Trophoblast cell (in vitro differentiated cells and primary cell): ENCODE measurements around the gene BICRAL.
A peak's percentile ranks its signal among the peaks of the same experiment; 100 is the strongest.
"Not testable (repeated sequence)": the region's sequence is repeated elsewhere in the genome, so short reads cannot be mapped to it uniquely, and the experiment has no call there.

ENCODE experiments used
- DNase-seq, 2 donors: peaks; one replicate each; pipeline ENCODE4 v3.0.0-alpha.2; 2016
- H2AFZ ChIP-seq: 2 replicates; pipeline ENCODE4 v1.6.1; 2013; ENCODE audit warnings: low read length, moderate library complexity, mild to moderate bottlenecking; ENCODE audit not compliant: insufficient read depth, poor library complexity
- H2AK5ac ChIP-seq: 2 replicates; pipeline ENCODE4 v1.6.1; 2013; ENCODE audit warnings: mild to moderate bottlenecking, low read length
- H2BK120ac ChIP-seq: 2 replicates; pipeline ENCODE4 v1.6.1; 2013; ENCODE audit warnings: low read length, mild to moderate bottlenecking, moderate library complexity; ENCODE audit not compliant: insufficient read depth, poor library complexity
- H2BK12ac ChIP-seq: 2 replicates; pipeline ENCODE4 v1.6.1; 2013; ENCODE audit warnings: mild to moderate bottlenecking, low read length, moderate library complexity
- H2BK5ac ChIP-seq: 2 replicates; pipeline ENCODE4 v1.6.1; 2013; ENCODE audit warnings: low read length, low read depth, moderate library complexity, mild to moderate bottlenecking; ENCODE audit not compliant: poor library complexity
- H3K14ac ChIP-seq: 2 replicates; pipeline ENCODE4 v1.6.1; 2013; ENCODE audit warnings: mild to moderate bottlenecking, low read length
- H3K18ac ChIP-seq: 2 replicates; pipeline ENCODE4 v1.6.1; 2013; ENCODE audit warnings: mild to moderate bottlenecking, low read length
- H3K23ac ChIP-seq: 2 replicates; pipeline ENCODE4 v1.6.1; 2013; ENCODE audit warnings: low read length
- H3K27ac ChIP-seq: 2 replicates; pipeline ENCODE4 v1.5.1; 2013; ENCODE audit warnings: low read depth, mild to moderate bottlenecking, inconsistent platforms, low read length, moderate library complexity
- H3K27me3 ChIP-seq: 2 replicates; pipeline ENCODE4 v1.6.1; 2013; ENCODE audit warnings: inconsistent platforms, mild to moderate bottlenecking, low read length, moderate library complexity; ENCODE audit not compliant: insufficient read depth
- H3K36me3 ChIP-seq, 2 experiments: 1 replicate in 1 of 2; 2 replicates in 1 of 2; pipeline ENCODE4 v1.6.1; 2013; ENCODE audit warnings: low read length in 2 of 2, mild to moderate bottlenecking in 2 of 2, moderate library complexity in 1 of 2; ENCODE audit not compliant: insufficient read depth in 2 of 2, control insufficient read depth in 1 of 2
- H3K4ac ChIP-seq: 2 replicates; pipeline ENCODE4 v1.6.1; 2013; ENCODE audit warnings: low read depth, mild to moderate bottlenecking, low read length, moderate library complexity
- H3K4me1 ChIP-seq, 2 experiments: 1 replicate in 1 of 2; 2 replicates in 1 of 2; pipeline ENCODE4 v1.6.1; 2013; ENCODE audit warnings: low read length in 2 of 2, mild to moderate bottlenecking in 2 of 2, moderate library complexity in 1 of 2; ENCODE audit not compliant: insufficient read depth in 2 of 2, control insufficient read depth in 1 of 2
- H3K4me2 ChIP-seq: 2 replicates; pipeline ENCODE4 v1.6.1; 2013; ENCODE audit warnings: inconsistent platforms, mild to moderate bottlenecking, low read length, moderate library complexity
- H3K4me3 ChIP-seq: 2 replicates; pipeline ENCODE4 v1.5.1; 2013; ENCODE audit warnings: mild to moderate bottlenecking, low read depth, low read length, inconsistent platforms
- H3K79me1 ChIP-seq: one replicate; pipeline ENCODE4 v1.6.1; 2013; ENCODE audit warnings: low read length
- H3K79me2 ChIP-seq: 2 replicates; pipeline ENCODE4 v1.6.1; 2013; ENCODE audit warnings: low read length, mild to moderate bottlenecking; ENCODE audit not compliant: control insufficient read depth, insufficient read depth, poor library complexity
- H3K9ac ChIP-seq: 2 replicates; pipeline ENCODE4 v1.6.1; 2013; ENCODE audit warnings: mild to moderate bottlenecking, low read length
- H3K9me3 ChIP-seq: 2 replicates; pipeline ENCODE4 v1.6.1; 2013; ENCODE audit warnings: low read depth, mild to moderate bottlenecking, control low read depth, inconsistent platforms, low read length; ENCODE audit not compliant: insufficient read depth
- H4K12ac ChIP-seq: 2 replicates; pipeline ENCODE4 v1.6.1; 2013; ENCODE audit warnings: low read depth, mild to moderate bottlenecking, low read length, moderate library complexity
- H4K8ac ChIP-seq: 2 replicates; pipeline ENCODE4 v1.6.1; 2013; ENCODE audit warnings: low read depth, mild to moderate bottlenecking, low read length, moderate library complexity
- H4K91ac ChIP-seq: one replicate; pipeline ENCODE4 v1.6.1; 2013; ENCODE audit warnings: low read depth, mild to moderate bottlenecking, low read length, moderate library complexity
- WGBS: extraction: QIAGEN DNeasy Blood & Tissue Kit; methylation state at CpG from one replicate; pipeline ENCODE4 v1.1.7; 2013; ENCODE audit warnings: missing lambda C conversion rate; ENCODE audit not compliant: insufficient read length, insufficient coverage; ENCODE audit errors: extremely low coverage; 5-methylcytosine and 5-hydroxymethylcytosine counted together

BICRAL gene

GRCh38 chr6:42888201-42888600 is 106.3 kb downstream of the BICRAL start:
- not testable (repeated sequence) for H2AFZ ChIP-seq, H3K4ac ChIP-seq, H3K4me2 ChIP-seq, H3K79me1 ChIP-seq, H4K91ac ChIP-seq, H2BK12ac ChIP-seq, H3K18ac ChIP-seq, H3K23ac ChIP-seq, H4K12ac ChIP-seq, H2BK120ac ChIP-seq, H2BK5ac ChIP-seq, H4K8ac ChIP-seq, H3K79me2 ChIP-seq, H3K9me3 ChIP-seq, H3K27ac ChIP-seq, H3K4me3 ChIP-seq, DNase-seq, H3K4me1 ChIP-seq, H3K27me3 ChIP-seq, H2AK5ac ChIP-seq, H3K9ac ChIP-seq, H3K14ac ChIP-seq
- peaks cover 17 to 37% of the 10 kb centered on the region in 2 experiments for H3K36me3 ChIP-seq
- WGBS = no CpG with 5 or more reads among the region's 4 CpGs

GRCh38 chr6:42889815-42890214 is 108.0 kb downstream of the BICRAL start:
- Histone ChIP-seq H3K4ac (no peak overlapping the region), H2AK5ac (no peak overlapping the region), H3K23ac (no peak overlapping the region), H3K4me1 (peaks cover 0 to 2% of the 10 kb centered on the region in 2 experiments), H2AFZ (no peak overlapping the region), H3K18ac (no peak overlapping the region), H4K12ac (no peak overlapping the region), H2BK12ac (no peak overlapping the region), H3K4me3 (no peak overlapping the region), H4K91ac (no peak overlapping the region), H3K14ac (no peak overlapping the region), H3K9ac (no peak overlapping the region), H3K27ac (peak overlapping the region; percentile 99), H3K36me3 (peaks cover 14 to 20% of the 10 kb centered on the region in 2 experiments), H3K9me3 (no peaks in the 10 kb centered on the region), H3K79me2 (peaks cover 3% of the 10 kb centered on the region), H3K79me1 (peaks cover 6% of the 10 kb centered on the region), H4K8ac (no peak overlapping the region), H3K4me2 (peak overlapping the region; percentile 84), H3K27me3 (no peaks in the 10 kb centered on the region), H2BK120ac (no peak overlapping the region), H2BK5ac (no peak overlapping the region)
- DNase-seq = no peak
- WGBS = no CpG with 5 or more reads among the region's 4 CpGs

GRCh38 chr6:42890311-42891198 is 108.7 kb downstream of the BICRAL start:
- H3K36me3 ChIP-seq = peaks cover 8 to 13% of the 10 kb centered on the region in 2 experiments
- peaks cover 0 to 2% of the 10 kb centered on the region in 2 experiments for H3K4me1 ChIP-seq
- H3K79me2 ChIP-seq = peaks cover 3% of the 10 kb centered on the region
- no peaks in the 10 kb centered on the region for H3K9me3 ChIP-seq
- peak overlapping the region; percentile 94 for H3K18ac ChIP-seq
- H2AK5ac ChIP-seq = peak overlapping the region; percentile 45
- peak; percentile 80 to 88 for DNase-seq
- H2BK12ac ChIP-seq = peak overlapping the region; percentile 19
- H2BK5ac ChIP-seq = peak overlapping the region; percentile 86
- H3K79me1 ChIP-seq = peaks cover 6% of the 10 kb centered on the region
- peak overlapping the region; percentile 99 for H3K9ac ChIP-seq
- peak overlapping the region; percentile 89 for H2AFZ ChIP-seq
- no peak overlapping the region for H3K23ac ChIP-seq
- WGBS = no CpG with 5 or more reads among the region's 63 CpGs
- H3K27me3 ChIP-seq = no peaks in the 10 kb centered on the region
- peak overlapping the region; percentile 84 for H3K4me2 ChIP-seq
- peak overlapping the region; percentile 88 for H3K4ac ChIP-seq
- peak overlapping the region; percentile 97 for H4K8ac ChIP-seq
- H3K4me3 ChIP-seq = peak overlapping the region; percentile 99
- H4K91ac ChIP-seq = peak overlapping the region; percentile 92
- peak overlapping the region; percentile 97 for H3K14ac ChIP-seq
- peak overlapping the region; percentile 92 for H2BK120ac ChIP-seq
- H3K27ac ChIP-seq = peak overlapping the region; percentile 99
- peak overlapping the region; percentile 89 for H4K12ac ChIP-seq

GRCh38 chr6:42891199-42891722 is 109.4 kb downstream of the BICRAL start:
- no peak overlapping the region for H4K91ac ChIP-seq
- H2AFZ ChIP-seq = peak overlapping the region; percentile 53
- H3K27me3 ChIP-seq = no peaks in the 10 kb centered on the region
- no CpG with 5 or more reads among the region's 17 CpGs for WGBS
- H3K4me3 ChIP-seq = peak overlapping the region; percentile 99
- H3K4me2 ChIP-seq = peak overlapping the region; percentile 84
- no peak overlapping the region for H2BK12ac ChIP-seq
- peaks cover 6% of the 10 kb centered on the region for H3K79me1 ChIP-seq
- peak overlapping the region; percentile 67 for H3K14ac ChIP-seq
- no peak overlapping the region for H3K9ac ChIP-seq
- peak overlapping the region; percentile 84 for H4K12ac ChIP-seq
- no peak overlapping the region for H3K18ac ChIP-seq
- H3K9me3 ChIP-seq = no peaks in the 10 kb centered on the region
- H3K4me1 ChIP-seq = peaks cover 0 to 2% of the 10 kb centered on the region in 2 experiments
- no peak overlapping the region for H2BK5ac ChIP-seq
- peak overlapping the region; percentile 91 for H4K8ac ChIP-seq
- H3K23ac ChIP-seq = no peak overlapping the region
- H3K79me2 ChIP-seq = peaks cover 3% of the 10 kb centered on the region
- no peak overlapping the region for H3K4ac ChIP-seq
- no peak overlapping the region for H2AK5ac ChIP-seq
- H3K36me3 ChIP-seq = peaks cover 4 to 7% of the 10 kb centered on the region in 2 experiments
- no peak overlapping the region for H2BK120ac ChIP-seq
- peak overlapping the region; percentile 99 for H3K27ac ChIP-seq
- no peak for DNase-seq
